T-helper 22 cell (primary cell): ENCODE measurements around the gene HJURP.

Source experiments
- DNase-seq: peaks from one replicate; pipeline ENCODE4 v3.0.0-alpha.2; 2020; ENCODE audit warnings: low read depth

The HJURP gene

DNA sequence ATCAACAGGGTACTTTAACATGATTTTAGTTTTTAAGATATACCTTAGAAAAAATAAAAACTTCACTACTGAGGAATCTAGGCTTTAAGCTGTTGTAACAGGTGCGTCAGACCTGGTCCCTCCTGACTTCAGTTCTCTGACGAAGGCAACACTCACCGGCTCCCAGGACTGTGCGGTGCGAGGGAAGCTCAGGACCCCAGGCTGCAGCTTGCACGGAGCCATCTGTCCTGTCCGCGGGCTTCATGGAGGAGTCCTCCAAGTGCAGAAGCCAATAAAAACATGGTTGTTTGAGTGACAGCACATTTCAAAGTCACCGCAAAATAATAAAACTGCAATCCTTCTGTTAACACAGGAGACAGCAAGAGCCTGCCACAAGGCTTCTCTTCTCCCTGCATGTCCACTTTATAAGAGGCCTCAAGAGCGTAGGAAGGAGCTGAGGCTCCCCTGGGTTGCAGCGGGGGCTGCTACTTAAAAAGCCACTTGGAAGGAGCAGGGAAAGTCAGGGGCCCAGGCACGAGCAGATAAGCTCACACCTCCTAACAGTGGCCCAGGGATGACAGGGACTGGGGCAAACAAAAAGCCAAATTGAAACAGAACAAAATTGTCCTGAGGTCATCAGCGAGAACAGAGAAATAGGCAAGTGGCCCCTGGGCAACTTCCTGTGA is 4.6 kb downstream of the HJURP start:
- DNase-seq, result no peak

DNA sequence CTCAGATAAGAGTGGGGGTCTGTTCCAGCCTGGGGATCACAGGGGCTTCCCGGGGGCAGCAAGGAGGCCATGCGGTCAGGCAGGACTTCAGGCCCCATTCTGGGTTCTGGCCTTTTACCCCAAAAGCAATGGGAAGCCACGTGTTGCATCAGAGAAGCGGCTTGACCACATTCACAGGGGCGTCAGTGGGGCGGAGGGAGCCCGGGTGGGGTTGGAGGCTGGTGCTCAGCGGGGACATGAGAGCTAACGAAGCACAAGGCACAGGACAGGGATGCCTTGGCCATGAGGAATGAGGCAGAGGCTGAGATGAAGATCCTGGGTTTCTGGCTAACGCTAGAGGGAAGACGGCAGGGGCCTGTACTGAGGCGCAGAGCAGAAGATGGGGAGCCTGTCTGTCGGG is 6.1 kb downstream of the HJURP start:
- no peak for DNase-seq

DNA sequence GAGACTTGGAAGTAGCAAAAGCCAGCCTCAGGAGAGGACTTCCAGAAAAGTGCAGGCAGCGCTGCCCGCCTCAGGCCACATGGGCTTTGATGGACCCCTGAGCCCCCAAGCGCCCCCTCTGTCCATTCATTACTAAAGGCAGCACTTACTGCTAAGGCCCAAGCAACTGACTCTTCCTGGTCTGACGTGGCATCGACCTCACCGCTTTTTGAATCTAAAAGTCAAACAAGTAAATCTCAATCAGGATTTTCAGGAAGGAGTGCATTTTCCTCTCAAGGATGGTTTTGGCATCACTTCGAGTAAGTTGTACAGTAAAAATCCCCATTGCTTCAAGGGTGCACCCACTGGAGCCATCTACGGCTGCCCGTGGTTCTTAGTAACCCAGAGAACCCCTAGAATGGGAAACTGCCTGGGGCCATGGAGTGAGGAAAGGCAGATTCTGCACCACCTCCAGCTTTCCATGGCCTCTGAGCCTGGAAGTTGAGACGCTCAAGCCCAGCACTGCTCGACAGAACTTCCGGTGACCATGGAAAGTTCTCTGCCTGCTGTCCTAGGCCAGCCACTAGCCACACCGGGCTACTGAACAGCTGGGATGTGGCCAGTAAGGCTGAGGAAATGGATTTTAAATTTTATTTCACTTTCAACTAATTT is 7.0 kb downstream of the HJURP start:
- no peak for DNase-seq

DNA sequence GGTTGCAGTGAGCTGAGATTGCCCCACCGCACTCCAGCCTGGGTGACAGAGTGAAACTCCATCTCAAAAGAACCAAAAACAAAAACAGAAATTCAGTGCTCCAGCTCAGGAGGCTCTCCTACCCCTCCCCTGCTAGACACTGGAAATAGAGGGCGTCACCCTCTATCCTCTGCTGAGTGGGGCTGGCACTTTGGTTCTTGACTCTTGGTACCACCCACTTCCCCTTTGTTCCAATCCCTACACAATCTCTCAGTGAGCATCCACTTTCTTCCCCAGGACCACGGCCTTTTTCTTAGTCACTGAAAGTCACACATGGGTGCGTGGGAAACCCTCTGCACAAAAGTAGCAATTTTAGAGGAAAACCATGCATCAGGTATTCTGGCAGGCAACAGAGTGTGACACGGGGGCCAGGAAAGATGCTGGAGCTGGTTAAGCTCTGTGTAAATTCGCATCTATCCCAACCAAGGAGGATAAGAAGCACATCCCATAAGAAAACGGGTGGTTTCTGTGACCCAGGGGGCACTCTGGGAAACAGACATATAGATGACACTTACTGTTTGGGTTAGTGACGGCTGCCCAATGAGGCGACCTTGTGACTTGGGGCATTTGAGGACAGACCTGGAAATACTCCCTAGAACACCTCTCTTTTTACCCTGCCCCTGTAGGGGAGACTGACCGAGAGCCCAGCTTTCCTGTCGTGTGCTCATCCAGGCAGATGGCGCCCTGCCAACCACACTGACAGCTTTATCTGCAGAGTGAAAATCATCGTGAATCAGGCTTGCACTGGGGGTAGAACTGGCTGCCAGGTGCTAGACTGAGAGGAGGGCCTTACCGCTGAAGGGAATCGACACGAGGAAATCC is 7.7 kb downstream of the HJURP start:
- DNase-seq, result no peak

DNA sequence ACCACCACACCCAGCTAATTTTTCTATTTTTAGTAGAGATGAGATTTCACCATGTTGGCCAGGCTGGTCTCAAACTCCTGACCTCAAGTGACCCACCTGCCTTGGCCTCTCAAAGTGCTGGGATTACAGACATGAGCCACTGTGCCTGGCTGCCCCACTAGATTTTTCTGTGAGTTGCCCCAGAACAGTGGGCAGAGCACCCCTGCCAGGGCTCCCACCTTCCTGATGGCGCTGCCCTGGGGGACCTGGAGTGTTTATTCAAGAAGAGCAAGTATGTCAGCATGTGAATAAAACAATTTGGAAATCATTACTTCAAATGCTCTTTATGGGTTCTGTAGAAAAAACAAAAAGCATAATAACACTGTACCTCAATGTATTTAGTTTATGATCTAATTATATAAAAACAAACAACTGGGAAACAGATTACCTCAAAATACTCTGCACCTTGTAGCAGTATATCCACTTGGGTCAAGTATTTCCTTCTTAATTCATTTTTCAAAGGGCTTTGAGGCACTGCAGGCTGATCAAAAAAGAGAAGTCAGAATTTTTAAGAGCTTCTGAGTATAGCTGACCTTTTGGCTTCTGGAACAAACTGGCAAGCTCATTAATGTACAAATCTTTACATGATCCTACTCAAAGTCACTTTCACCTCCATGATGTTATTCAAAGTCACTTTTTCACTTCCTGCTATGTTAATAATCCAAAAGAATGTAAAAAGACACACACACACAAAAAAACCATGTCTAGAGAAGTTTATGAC is 8.9 kb downstream of the HJURP start:
- DNase-seq, result no peak

DNA sequence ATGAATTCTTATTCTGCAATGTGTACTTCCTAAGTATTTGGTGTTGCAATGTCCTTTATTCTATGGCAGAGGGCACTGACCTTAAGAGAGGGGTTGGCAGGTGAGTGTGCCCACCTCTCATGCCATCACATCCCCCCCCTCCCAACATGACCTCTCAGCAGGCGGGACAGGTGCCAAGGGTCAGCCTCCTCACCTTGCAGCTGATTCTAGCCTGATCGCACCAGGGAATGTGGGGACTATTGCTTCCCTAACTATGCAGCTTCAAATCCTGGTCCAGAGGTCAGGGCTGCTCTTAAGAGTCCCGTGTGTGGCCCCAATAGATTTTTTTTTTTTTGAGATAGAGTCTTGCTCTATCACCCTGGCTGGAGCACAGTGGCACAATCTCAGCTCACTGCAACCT is 9.5 kb downstream of the HJURP start:
- DNase-seq, result no peak

DNA sequence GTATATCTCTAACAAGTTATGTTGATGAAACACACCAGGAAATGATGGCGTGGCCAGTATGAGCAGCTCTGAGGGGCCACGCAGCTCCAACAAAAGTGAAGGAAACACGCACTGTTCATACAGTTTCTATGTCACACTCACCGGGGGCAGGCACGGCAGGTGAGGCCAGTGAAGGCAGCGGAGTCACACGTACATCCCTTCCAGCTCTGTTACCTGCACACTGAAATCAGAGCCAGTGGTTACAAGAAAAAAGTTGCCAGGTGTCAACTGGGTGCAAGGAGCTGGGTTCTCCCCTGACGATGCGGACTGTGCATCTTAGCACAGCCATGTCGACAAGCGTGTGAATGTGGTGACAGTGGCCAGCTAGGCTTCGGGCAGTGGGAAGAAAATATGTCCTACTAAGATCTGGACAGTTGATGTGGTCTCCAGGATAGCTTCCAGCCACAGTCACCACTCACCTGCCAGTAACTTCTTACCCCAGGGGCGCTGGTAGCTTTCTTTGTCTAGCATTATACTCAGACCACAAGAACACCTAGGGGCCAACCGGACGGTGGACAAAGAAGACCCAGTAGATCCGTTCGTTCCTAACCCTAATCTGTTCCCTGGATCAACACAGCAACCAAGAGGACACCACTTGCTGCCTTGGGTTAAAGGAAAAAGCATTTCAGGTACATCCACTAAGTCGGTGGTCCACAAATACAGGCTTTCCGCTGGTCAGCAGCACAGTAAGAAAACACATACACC is 10.1 kb downstream of the HJURP start:
- no peak for DNase-seq

DNA sequence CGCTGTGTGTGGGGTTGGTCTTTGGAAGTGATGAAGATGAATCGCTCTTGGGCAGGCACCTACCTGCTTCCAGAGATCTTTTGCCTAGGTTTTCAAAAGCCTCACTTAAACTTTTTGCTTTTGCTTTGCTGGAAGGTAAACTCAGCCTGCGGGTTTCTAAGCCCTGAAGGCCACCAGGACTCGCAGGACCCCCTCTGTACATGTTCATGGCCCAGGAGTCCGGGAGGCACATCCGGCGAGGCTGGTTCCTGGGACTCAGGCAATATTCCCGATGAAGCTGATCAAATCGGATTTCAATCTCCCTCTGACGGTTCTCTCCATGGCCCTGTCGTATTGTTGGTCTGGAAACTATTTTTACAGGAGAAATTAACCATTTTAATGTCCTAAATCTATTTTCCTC is 13.2 kb downstream of the HJURP start:
- DNase-seq, result no peak

DNA sequence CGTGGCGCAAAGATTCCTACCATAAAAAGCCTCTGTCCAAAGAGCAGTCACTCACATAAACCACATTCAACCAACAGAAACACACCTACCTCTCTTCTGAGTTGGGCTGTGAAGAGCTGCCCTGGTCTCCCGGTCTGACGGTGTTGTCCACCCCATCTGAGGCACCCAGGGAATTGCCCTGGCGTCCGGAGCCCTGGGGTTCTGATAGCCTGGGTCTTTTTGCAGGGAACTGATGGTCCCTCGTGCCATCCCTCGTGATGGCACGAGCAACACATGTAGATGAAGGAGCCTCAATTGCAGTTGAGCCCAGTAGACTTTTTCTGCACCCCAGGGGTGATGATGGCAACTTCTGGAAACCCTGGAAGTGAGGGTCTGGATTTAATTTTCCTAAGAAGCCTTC is 13.8 kb downstream of the HJURP start:
- DNase-seq, result no peak

DNA sequence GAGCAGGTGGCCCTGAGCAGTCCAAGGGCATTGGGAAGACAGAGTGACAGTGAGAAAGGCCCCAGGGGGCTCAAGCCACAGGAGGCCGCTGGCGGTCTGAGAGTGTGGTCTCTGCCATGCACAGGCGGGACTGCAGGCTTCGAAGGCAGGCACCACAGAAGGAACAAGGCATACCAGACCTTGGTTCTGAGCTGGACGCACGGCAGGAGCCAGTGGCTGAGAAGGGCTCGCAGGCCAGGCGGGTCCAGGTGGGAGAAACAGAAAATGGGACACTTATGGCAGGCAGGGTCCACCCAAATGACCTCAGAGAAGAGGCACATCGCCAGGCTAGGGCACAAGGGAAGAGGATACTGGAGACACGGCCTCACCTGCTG is 14.9 kb downstream of the HJURP start:
- DNase-seq, result no peak

DNA sequence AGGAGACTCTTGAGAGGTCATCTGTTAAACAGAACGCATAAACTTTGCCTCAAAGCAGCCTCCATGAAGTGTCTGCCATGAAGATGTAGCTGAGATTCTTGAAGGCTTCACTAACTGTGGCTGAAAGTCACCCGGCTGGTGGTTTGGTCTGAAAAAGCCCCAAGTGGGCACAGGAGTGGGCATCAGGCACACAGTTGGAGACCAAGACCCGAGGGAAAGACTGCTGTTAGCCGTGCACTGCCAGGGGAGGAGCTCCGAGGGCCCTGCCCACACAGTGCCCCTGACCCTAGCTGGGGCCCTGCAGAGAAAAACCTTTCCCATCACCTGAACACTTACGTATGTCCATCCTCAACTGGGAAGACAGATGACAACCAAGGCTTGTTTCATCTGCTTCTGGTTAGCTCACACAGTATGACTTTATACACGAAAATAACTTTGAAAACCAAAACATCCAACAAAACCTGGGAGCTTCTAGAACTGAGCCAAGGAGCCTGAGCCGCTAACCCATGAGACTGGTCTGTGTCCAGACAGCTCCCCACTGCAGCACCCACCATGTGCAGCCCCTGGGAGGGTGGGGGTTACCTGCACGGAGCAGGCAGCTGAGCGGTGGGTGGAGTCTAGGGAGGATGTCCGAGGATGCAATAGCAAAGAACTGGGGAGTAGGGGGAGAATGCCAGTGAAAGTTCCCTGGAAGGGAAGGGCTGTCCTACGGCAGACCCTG is 15.4 kb downstream of the HJURP start:
- no peak for DNase-seq

DNA sequence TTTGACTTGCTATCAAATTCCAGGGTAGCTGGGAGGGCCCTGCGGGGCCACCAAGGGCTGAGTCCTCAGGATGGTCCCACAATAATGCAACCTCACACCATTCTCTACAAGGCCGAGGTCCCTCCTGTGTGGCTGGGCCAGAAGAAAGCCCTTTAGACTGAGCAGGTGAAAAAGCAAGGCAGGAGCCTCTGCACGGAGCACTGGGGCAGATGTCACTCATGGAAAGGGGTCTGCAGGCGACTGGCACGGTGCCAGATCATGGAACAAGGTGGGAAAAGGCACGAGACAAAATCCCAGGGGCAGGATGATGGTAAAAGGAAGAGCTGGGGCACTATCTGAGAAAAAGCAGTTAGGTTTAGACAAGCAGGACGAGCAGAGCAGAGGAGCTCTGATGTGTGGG is 16.1 kb downstream of the HJURP start:
- DNase-seq, result no peak

DNA sequence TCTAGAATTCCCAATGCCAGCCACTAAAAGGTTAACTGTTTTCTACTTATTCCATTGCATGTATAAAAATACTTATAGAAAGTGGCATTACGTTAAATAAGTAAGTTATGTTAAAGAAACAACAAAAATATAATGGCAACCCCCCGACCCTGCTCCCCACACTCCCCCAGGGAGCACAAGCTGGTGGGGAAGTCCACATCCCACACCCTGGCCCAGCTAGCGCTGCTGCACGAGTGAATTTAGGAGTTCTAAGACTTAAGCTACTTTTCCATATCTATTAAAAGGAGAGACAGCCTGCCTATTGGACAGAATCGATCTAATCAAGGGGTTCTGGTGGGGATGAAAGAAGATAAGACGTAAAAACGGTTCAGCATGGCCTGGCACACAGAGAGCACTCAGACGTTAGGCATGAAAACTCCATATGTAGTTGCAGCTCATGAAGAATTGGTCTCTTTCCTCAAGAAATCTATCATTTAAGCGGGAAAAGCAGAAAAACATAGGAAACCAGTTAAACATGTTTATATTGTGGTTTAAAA is 16.6 kb downstream of the HJURP start:
- DNase-seq, result no peak

DNA sequence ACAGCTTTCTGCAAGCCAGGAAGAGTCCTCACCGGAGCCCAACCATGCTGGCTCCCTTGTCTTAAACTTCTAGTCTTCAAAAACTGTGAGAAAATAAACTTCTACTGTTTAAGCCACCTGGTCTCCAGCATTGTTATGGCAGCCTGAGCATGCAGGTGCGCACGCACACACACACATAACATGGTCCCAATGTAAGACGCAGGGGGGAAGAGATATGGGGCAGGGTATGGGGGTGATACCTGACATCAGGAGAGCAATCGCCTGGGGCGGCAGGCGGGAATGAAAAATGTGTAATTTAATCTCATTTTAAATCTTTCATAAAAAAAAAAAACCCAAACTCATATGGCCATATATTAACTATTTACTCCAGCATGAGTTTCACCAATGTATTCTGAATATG is 18.0 kb downstream of the HJURP start:
- no peak for DNase-seq

DNA sequence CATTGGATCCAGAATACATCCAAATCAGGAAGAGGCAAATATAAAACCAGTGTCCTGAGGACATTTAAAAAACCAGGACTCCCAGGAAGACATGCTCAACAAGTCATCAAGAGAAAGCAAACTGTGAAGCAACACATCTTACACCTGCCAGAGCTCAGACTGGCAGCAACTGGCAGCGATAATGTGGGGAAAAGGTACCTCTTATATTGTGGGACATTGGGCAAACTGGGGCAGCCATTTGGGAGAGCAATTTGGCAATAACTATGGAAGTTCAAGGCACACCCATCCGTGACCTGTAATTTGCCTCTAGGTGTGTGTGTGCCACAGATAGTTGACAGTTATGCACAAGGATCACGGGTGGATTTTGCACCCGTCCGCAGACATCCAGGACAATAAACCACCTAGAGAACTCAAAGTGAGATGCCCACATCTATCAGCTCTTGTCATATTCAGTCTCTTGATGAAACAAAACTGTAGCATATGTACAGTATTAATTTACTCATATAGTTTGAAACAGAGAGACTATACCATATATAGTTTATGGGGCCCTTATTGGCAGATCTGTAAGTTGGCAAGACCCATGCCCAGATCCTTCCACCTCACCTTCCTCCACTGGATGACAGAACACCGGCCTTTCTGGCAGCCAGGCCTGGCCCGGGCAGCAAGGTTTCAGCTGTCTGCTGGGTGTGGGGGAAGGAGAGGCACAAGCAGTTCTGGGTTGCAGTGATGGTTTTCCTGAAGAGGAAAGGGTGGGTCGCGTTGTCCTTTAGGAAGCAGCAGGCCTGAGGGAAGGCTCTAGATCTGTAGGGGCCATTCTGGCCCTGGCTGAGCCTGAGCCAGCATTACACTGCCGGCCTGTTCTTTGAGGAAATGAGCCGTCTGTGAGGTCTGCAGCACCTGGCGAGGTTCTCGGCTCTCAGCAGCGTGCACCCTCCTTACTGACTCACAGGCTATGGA is 18.8 kb downstream of the HJURP start:
- no peak for DNase-seq

DNA sequence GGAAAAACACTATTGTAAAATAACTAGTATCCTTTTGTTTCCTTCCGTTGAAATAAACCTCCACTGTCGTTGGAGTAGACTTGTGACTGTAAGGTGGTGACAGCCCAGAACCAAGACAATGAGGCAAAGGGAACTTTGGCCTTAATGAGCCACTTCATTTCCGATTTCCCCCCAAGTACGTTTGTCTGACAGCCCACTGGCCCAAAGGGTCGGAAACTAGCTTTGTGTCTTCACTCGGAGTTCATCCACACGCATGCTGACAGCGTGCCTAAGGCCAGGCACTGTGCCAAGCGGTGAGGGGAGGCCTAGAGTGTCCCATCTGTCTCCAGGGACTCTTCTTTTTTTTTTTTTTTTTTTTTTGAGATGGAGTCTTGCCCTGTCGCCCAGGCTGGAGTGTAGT is 21.0 kb downstream of the HJURP start:
- no peak for DNase-seq

DNA sequence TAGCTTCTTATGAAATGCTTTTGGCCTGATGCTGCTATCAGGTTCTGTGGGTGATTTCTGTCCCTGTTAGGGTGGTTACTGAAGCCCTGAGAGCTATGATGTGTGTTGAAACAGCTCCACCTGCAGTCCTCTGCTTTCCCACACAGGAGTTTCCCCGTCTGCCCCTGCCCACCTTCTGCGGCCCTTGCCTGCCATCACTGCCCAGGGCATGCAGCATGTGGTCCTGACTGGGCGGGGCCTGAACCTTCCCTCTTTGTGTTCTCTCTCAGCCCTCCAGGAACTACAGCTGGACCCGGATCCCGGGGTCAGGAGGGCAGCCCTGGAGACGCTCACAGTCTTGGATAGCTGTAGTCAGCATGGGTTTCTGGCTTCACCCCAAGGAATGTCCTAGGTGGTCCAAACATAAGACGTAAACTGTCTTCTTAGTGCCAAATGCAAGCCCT is 21.4 kb downstream of the HJURP start:
- DNase-seq, result no peak

DNA sequence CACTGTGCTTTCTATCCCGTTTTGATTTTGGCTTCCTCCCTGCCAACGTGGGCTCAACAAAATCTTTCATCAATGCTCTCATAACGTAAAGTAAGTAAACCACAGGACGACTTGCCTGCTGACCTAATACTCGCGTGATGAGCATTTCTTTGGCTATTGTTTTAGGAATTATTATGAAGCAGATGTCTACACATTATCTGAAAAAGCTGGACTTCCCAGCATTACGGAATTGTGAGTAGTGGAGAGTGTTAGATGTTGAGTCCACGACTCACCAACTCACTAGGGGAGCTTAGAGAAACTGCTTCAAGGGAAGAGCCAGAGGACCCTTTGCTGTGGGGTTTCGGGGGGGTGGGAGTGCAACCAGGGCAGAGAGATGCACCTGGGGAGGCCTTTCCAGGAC is 21.9 kb downstream of the HJURP start:
- no peak for DNase-seq

DNA sequence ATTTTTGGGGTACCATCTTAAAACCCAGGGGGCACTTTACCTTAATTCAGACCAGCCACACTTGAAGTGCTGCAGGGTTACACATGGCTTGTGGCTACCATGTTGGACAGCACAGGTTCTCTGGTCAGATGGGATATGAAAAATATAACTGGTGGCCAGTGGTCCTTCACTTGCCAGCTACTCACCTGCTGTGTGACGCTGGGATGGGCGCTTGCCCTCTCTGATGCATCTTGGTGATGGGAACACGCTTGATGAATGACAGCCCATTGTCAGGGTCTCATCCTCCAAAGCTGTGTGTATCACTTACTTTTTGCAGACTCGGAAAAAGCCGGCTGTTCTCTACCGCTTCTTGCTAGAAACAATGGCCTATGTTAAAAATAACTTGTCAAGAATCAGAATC is 22.5 kb downstream of the HJURP start:
- no peak for DNase-seq
